NCI-H2196 treated with DMSO at 0.1 percent for 48 hours (cell line): ENCODE measurements around the gene UBLCP1.
A peak's percentile ranks its signal among the peaks of the same experiment; 100 is the strongest.
"Not testable (repeated sequence)": the region's sequence is repeated elsewhere in the genome, so short reads cannot be mapped to it uniquely, and the experiment has no call there.

Source experiments
- DNase-seq: peaks from one replicate; lab custom pipeline; 2025; ENCODE audit not compliant: unreplicated experiment; lab: John Stamatoyannopoulos, UW

Gene UBLCP1, protein sequence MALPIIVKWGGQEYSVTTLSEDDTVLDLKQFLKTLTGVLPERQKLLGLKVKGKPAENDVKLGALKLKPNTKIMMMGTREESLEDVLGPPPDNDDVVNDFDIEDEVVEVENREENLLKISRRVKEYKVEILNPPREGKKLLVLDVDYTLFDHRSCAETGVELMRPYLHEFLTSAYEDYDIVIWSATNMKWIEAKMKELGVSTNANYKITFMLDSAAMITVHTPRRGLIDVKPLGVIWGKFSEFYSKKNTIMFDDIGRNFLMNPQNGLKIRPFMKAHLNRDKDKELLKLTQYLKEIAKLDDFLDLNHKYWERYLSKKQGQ

DNA sequence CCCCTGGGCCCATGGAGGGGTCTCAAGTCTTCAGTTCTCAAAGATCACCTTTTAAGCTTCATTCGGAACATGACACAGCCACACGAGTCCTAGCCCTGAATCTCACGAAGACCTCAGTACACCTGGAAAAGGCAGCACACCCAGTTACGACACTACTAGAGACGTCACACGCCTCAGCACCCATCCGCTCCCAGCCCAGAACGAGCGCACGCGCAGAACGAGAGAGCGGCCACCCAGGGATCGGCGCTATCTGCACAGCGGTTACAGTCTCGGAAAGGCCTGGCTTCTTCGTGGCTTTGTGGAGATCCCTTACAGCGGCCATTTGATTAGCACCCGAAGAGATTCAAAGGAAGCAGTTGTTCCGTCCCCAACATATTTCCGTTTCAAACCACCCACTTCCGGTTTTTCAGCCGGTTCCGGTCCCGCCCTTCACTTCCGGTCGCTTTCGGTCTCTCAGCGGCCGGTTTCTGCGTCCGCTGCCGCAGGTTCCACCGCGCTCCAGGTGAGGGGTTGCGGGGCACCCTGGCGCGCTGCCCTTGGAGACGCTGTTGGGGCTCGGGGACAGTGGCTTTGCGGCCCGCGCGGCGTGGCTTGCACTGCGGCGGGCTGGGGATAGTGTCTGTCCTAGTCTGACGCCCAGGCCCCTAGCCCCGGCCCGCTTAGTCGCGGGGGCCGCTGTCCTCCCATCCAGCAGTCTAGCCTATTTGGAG, at the start of gene UBLCP1:
Gene UBLCP1, plus strand, starts transcription at position 432 of the 710 bp plus-strand sequence. CDS start 5,626 bp downstream, outside the sequence.
- DNase-seq, result peak; percentile 78

DNA sequence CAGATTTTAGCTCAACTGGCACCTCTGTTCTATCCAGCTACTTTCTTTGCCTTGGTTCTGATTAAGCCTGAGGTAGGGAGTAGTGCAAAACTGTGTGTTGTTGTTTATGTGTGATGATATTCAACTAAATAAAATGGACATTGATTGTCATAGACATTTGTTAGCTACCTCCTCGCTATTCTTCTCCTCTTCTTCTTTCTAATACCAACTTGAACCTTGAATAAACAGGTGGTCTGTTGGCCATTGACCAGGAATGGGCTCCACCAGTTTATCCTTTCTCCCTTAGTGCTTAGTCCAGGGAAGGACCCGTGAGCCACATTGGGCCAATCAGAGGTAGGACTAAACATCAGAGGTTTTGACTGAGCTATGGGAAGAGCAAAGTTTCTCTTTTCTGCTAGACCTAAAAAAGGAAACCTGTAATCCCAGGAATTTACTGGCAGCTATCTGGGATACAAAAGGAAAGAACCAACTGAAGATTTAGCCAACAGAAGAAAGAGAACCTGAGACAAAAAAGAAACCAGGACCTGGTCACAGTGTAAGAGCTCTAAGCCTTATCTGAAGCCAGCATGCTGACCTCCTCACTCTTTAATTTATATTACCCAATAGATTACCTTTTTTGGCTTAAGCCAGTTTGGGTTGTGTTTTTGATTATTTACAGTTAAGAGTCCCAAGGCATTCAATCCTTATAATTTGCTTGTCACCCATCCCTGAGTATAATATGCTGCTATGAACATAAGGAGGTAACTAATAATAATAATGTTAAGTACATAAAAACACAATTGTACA, 48.4 kb upstream of the UBLCP1 start:
- no peak for DNase-seq

DNA sequence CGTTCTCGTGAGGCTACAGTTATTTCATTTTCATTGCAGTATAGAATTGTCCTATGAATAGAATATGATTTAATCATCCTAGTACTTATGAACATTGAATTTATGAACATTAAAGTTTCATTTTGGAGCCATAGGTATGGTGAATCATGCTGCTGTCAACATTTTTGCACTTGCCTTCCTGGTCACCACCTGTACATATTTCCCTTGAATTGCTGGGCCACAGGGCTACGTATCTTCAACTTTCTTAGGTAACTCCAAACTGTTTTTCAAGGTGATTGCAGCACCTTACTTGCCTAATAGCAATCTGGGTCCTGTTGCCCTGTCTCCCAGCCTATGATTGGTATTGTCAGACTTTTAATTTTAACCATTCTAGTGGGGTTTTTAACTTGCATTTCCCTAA, 47.2 kb upstream of the UBLCP1 start:
- no peak for DNase-seq

DNA sequence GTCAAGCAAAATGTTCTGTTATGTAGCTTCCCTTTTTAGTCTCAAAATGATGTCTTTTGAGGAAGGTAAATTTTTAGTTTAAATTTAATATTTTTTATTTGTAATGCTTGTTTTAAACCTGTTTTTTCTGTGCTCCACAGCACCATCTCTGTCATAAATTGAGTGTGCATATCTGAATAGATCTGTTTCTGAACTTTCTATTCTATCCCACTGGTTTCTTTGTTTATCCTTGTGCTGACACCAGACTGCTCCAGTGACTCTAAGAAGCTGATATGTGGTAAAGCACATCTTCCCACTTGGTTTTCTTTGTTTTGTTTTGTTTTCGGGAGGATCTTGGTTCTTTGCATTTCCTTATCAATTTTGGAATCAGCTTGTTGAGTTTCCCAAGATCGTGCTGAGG, 46.6 kb upstream of the UBLCP1 start:
- DNase-seq, result no peak

- DNase-seq, result no peak
Observed at GRCh38 chr5:159217236-159217635, 45.9 kb upstream of the UBLCP1 start.

DNA sequence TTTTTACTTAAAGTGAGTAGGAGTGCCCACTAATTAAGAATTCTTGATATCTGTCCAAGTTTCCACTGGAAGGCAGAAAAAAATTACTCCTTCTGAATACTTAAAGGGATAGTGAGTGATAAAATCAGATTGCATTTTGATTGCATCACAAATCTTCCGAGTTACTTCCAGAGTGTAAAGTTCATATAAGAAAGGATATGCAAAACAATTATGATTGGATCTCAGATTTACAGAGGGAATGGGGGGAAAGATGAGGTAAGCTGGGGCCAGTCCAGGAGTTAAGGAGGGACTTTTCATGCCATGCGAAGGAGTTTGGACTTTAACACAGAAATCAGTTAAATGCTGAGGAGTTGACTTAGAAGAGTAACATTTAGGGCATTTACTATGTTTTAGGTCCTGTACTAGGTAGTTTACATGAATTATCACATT, 44.5 kb upstream of the UBLCP1 start:
- DNase-seq, result no peak

DNA sequence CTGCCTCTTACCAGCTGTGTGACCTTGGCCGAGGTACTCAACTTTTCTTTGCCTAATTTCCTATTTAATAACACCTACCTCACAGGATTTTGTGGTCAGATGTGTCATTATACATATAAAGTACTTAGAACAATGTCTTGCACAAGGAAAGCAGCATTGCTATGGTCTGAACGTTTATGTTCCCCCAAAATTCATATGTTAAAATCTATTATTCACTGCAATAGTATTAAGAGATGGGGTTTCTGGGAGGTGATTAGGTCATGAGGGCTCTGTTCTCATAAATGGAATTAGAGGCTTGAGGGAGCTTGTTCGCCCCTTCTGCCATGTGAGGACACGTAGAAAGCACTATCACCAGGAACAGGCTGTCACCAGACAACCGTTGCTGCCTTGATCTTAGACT, 42.9 kb upstream of the UBLCP1 start:
- DNase-seq, result no peak

- DNase-seq, result no peak
Observed at GRCh38 chr5:159223469-159223868, 39.6 kb upstream of the UBLCP1 start.

GRCh38 chr5:159224471-159224870, 38.6 kb upstream of the UBLCP1 start:
- no peak for DNase-seq

DNA sequence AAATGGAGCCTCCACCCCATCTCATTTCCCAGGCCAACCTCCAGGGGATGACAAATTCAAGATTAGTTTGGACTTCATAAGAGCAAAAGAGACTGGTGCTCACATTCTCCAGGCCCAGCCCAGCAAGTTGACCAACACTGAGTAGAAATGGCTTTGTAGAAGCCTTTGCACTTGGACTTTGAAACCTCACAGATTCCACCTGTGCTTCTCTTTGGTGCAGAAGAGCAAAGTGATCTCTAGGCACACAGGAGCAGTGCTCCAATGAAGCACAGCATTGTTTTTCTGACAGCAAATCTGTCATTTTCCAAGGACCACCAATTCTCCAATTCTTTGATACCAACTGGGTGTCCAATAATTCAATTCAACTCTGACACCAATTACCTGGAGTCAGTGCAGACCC, 36.6 kb upstream of the UBLCP1 start:
- no peak for DNase-seq

DNA sequence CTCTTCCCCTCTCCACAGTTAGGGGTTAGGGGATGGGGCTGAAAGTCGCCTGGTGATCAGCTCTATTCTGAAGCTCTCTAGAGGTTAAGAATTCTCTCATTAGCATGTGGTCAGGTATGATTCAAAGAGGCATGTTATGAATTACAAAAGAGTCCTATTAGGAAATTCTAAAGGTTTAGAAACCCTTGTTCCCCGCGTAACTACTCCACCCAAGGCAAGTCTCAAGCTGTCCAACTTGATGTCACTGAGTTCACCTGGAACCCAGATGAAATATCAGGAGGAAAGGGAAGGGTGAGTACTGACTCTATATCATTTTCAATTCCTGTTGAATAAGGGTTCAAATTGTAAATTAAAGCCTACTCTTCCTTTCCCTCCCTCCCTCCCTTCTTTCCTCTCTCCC, 35.6 kb upstream of the UBLCP1 start:
- no peak for DNase-seq

- DNase-seq, result not testable (repeated sequence)
Observed at GRCh38 chr5:159228097-159228496, 35.0 kb upstream of the UBLCP1 start.

DNA sequence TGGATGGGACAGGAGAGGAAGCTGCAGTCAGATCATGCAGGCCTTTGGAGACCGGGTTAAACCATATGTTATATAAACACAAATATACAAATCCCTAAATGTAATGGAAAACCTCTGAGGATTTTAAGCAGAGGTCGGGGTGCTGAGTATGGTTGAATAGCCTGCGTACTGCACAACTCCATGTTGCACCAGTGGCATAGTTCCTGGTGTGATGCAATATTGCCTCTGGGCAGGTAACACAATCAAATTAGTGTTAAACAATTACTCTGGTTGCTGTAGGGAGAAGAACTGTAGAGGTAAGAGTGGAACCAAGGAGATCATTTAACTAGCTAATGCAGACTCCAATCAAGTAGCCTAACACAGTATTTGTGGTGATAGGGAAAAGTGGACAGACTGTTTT, 32.4 kb upstream of the UBLCP1 start:
- no peak for DNase-seq

- DNase-seq, result no peak
Observed at GRCh38 chr5:159231167-159231566, 31.9 kb upstream of the UBLCP1 start.

DNA sequence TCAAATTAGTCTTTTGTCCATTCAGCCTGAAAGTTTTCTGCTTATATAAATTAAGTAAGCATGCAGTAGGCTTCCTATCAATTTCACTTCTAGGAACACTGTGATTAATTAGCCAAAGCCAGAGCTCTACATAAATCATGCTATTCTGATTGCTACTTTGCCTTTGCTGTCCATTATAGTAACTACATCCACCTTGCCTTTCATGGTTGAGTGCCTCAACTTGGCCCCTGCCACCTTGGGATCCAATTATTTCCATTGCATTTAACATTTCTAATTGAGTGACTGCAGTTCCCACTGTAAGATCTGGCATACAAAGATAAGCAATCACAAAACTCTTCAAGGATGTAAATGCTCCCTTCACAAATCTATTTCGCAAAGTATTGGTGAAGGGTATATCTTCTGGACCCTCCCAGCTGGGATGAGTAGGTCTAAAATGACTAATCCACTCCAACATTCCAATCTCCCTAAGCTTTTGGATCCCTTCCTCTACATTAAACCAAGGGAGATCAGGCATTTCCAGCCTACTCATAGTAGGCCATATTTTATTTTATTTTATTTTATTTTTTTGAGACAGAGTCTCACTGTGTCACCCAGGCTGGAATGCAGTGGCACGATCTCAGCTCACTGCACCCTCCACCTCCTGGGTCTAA, 27.1 kb upstream of the UBLCP1 start:
- DNase-seq, result not testable (repeated sequence)

- DNase-seq, result no peak
Observed at GRCh38 chr5:159240301-159240870, 22.7 kb upstream of the UBLCP1 start.

GRCh38 chr5:159241946-159242552, 21.0 kb upstream of the UBLCP1 start:
- DNase-seq, result no peak

DNA sequence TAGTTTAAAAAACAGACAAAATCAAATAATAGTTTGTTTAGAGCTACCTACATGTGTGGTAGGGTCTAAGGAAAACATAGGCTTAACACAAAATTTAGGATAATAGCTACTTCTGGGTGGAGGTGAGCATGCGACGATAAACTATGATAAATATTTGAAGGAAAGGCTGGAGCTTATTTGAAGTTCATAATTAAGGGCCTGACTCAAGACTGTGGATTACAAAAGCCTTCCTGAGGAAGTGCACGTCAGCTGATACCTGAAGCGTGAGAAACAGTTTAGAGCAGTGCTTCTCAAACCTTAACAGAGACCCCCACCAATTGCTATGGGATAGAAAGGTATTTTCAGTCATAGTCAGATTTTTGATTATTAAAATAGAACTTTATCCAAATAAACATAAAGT, 20.4 kb upstream of the UBLCP1 start:
- DNase-seq, result no peak

DNA sequence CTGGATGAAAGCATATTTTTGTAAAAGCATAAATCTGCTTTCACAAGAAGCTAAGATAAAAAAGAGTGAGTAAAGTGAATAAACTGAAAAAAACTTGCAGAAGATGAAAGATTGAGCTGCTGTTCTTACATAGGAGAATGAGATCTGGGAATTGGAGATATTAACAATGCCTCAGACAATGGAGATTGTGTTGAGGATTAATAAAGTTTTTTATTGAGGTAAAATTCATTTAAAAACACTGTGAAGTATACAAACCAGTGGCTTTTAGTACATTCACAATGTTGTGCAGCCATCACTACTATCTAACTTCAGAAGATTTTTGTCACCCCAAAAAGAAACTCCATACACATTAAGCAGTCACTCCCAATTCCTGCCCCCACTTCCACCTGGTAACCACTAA, 19.7 kb upstream of the UBLCP1 start:
- no peak for DNase-seq

DNA sequence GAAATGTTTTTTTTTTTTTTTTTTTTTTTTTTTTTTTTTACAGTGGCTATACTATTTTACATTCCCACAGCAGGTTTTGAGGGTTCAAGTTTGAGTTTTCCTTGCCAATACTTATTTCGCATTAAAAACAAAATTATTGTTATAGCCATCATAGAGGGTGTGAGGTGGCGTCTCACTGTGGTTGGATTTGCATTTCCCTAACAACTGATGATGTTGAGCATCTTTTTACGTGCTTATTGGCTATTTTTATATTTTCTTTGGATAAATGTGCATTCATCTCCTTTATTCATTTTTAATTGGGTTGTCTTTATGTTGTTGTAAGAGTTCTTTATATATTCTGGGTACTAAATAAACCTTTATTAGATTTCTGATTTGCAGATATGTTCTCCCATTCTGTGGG, 18.9 kb upstream of the UBLCP1 start:
- no peak for DNase-seq

DNA sequence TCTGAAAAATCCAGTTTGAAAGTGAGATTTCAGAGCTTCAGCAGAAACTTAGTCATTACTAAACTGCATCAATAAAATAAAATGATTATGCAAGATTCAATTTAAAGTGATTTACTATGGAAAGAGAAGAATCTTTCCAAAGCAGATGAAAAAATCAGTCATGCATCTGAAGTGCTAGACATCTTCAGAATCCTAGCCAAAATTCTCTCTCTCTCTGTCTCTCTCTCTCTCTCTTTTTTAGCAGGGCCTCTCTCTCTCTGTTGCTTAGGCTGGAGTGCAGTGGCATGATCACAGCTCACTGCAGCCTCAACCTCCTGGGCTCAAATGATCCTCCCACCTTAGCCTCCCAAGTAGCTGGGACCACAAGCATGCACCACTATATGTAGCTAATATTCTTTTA, 18.2 kb upstream of the UBLCP1 start:
- DNase-seq, result no peak
